Measurements from ENCODE around the gene BPIFB3.

The BPIFB3 gene

GRCh38 chr20:33075281-33075680, 21.6 kb downstream of the BPIFB3 start:
- no peak overlapping the region for H3K4me3 Mint-ChIP-seq
- no peak for TF ChIP-seq CTCF (IDR thresholded peaks at IDR 0.05)
- H3K9me3 Mint-ChIP-seq = no peaks in the 10 kb centered on the region
- no peak for DNase-seq
- peaks cover 30% of the 10 kb centered on the region for H3K27me3 Mint-ChIP-seq (ENCODE audit: low read depth, poor library complexity)
- no peaks in the 10 kb centered on the region for H3K36me3 Mint-ChIP-seq (ENCODE audit: low read depth)
- H3K27ac Mint-ChIP-seq = no peak overlapping the region
- peaks cover 9% of the 10 kb centered on the region for H3K4me1 Mint-ChIP-seq

GRCh38 chr20:33076662-33077372, 23.1 kb downstream of the BPIFB3 start:
- Mint-ChIP-seq H3K9me3 (no peaks in the 10 kb centered on the region), H3K4me1 (peaks cover 9% of the 10 kb centered on the region), H3K36me3 (ENCODE audit: low read depth) (no peaks in the 10 kb centered on the region), H3K27ac (no peak overlapping the region), H3K27me3 (ENCODE audit: low read depth, poor library complexity) (peaks cover 32% of the 10 kb centered on the region), H3K4me3 (no peak overlapping the region)
- no peak for DNase-seq
- TF ChIP-seq CTCF (IDR thresholded peaks at IDR 0.05) = no peak

- Mint-ChIP-seq H3K36me3 (ENCODE audit: low read depth) (no peaks in the 10 kb centered on the region), H3K27me3 (ENCODE audit: low read depth, poor library complexity) (peaks cover 27% of the 10 kb centered on the region), H3K9me3 (no peaks in the 10 kb centered on the region), H3K27ac (no peak within 1 kb of the TSS), H3K4me1 (peaks cover 9% of the 10 kb centered on the region), H3K4me3 (no peak within 1 kb of the TSS)
- DNase-seq = no peak
- no peak for TF ChIP-seq CTCF (IDR thresholded peaks at IDR 0.05)
Observed at GRCh38 chr20:33079259-33079658, 25.6 kb downstream of the BPIFB3 start, which contains the start of gene BPIFB4. Gene BPIFB4, plus strand, starts transcription at chr20:33079643. Its CDS starts 1,884 bp downstream, at chr20:33081527.

- H3K27me3 Mint-ChIP-seq (ENCODE audit: low read depth, poor library complexity) = peaks cover 24% of the 10 kb centered on the region
- H3K4me3 Mint-ChIP-seq = no peak overlapping the region
- no peaks in the 10 kb centered on the region for H3K36me3 Mint-ChIP-seq (ENCODE audit: low read depth)
- H3K9me3 Mint-ChIP-seq = no peaks in the 10 kb centered on the region
- H3K4me1 Mint-ChIP-seq = no peaks in the 10 kb centered on the region
- no peak for TF ChIP-seq CTCF (IDR thresholded peaks at IDR 0.05)
- H3K27ac Mint-ChIP-seq = no peak overlapping the region
- DNase-seq = no peak
Observed at GRCh38 chr20:33081411-33082154, 27.9 kb downstream of the BPIFB3 start.

GRCh38 chr20:33082546-33082945, 28.8 kb downstream of the BPIFB3 start:
- Mint-ChIP-seq H3K4me3 (no peak overlapping the region), H3K36me3 (ENCODE audit: low read depth) (no peaks in the 10 kb centered on the region), H3K27ac (no peak overlapping the region), H3K9me3 (no peaks in the 10 kb centered on the region), H3K4me1 (no peaks in the 10 kb centered on the region), H3K27me3 (ENCODE audit: low read depth, poor library complexity) (peaks cover 21% of the 10 kb centered on the region)
- TF ChIP-seq CTCF (IDR thresholded peaks at IDR 0.05) = no peak
- no peak for DNase-seq

Data from nephron progenitor cell (in vitro differentiated cells).